SU-DHL-6 (cell line): Measurements from ENCODE around the gene ANKRD13B.

ENCODE experiments used
- CTCF ChIP-seq: fragments of 200-600 bp; sonication (generic); IDR thresholded peaks from one replicate; pipeline ENCODE4 v1.5.1; 2017; ENCODE audit warnings: antibody characterized with exemption, mild to moderate bottlenecking, low read length, moderate library complexity; ENCODE audit not compliant: insufficient read depth, poor library complexity, severe bottlenecking
- EZH2phosphoT487 ChIP-seq: fragments of 200-600 bp; sonication (generic), shearing (Covaris generic); conservative IDR thresholded peaks from 2 replicates; pipeline ENCODE4 v1.6.1; 2018; ENCODE audit warnings: mild to moderate bottlenecking, antibody characterized with exemption, low read length, moderate library complexity, mixed read lengths

- TF ChIP-seq CTCF, result no peak
- no peak for TF ChIP-seq EZH2phosphoT487
These were observed 33.3 kb upstream of the ANKRD13B start for GRCh38 chr17:29559640-29560039.
